ENCODE data around the gene DBF4.

GRCh38 chr7:87858417-87859100 is 17.7 kb upstream of the DBF4 start:
- no peak for TF ChIP-seq MXI1 (IDR thresholded peaks at IDR 0.05; ENCODE audit: low read depth, low read length)
- no peak for TF ChIP-seq CHD4 (IDR thresholded peaks at IDR 0.05)
- TF ChIP-seq CTCF (IDR thresholded peaks at IDR 0.05 in 2 of 3, conservative IDR thresholded peaks at IDR 0.05 in 1 of 3; ENCODE audit: control insufficient read depth in 2 of 3, extremely low read depth in 1 of 3, insufficient read depth in 1 of 3, low read depth in 3 of 3, low read length in 3 of 3), result no peak
- no peak for TF ChIP-seq RBBP5 (conservative IDR thresholded peaks at IDR 0.05)
- no peak for TF ChIP-seq ZBED1 (IDR thresholded peaks at IDR 0.05; ENCODE audit: borderline replicate concordance)
- TF ChIP-seq NBN (IDR thresholded peaks at IDR 0.05), result no peak
- no peak for TF ChIP-seq CBX5 (IDR thresholded peaks at IDR 0.05; ENCODE audit: low read depth)
- no peak for TF ChIP-seq SP1 (IDR thresholded peaks at IDR 0.05; ENCODE audit: low read depth, low read length)
- TF ChIP-seq TCF12 (IDR thresholded peaks at IDR 0.05; ENCODE audit: low read depth, low read length), result no peak

Measured in GM12878 (cell line).